SK-N-SH treated with all-trans-retinoic acid at 6 μM for 48 hours (cell line): ENCODE measurements around the gene EVI2A.

Experiments used
- ATAC-seq: fragments of 200-7000 bp; cut with Tn5 transposase; 3 replicates; pipeline ENCODE4 v1.9.1; 2020; ENCODE audit warnings: mild to moderate bottlenecking, moderate library complexity
- ARNTL ChIP-seq: fragments of 450-650 bp; formaldehyde crosslinking; IDR thresholded peaks from 2 replicates; pipeline ENCODE4 v1.5.0; 2020; ENCODE audit warnings: low read depth, mild to moderate bottlenecking, moderate library complexity, borderline replicate concordance
- BACH2 ChIP-seq: fragments of 250-450 bp; sonication (Bioruptor Pico); IDR thresholded peaks from 2 replicates; pipeline ENCODE4 v1.9.0; 2021; ENCODE audit warnings: mild to moderate bottlenecking, borderline replicate concordance
- CSDC2 ChIP-seq: fragments of 250-450 bp; sonication (Bioruptor Pico); IDR thresholded peaks from 2 replicates; pipeline ENCODE4 v1.5.0; 2020; ENCODE audit warnings: mild to moderate bottlenecking, moderate library complexity
- ESRRG ChIP-seq: fragments of 250-450 bp; sonication (Bioruptor Pico); IDR thresholded peaks from 2 replicates; pipeline ENCODE4 v1.6.1; 2021; ENCODE audit warnings: mild to moderate bottlenecking
- GLIS3 ChIP-seq: fragments of 250-450 bp; sonication (Bioruptor Pico); IDR thresholded peaks from 2 replicates; pipeline ENCODE4 v1.5.0; 2020; ENCODE audit warnings: mild to moderate bottlenecking, moderate library complexity
- OSR1 ChIP-seq: fragments of 250-450 bp; sonication (Bioruptor Pico); IDR thresholded peaks from 2 replicates; pipeline ENCODE4 v1.8.0; 2022; ENCODE audit warnings: moderate library complexity, mild to moderate bottlenecking, inconsistent platforms
- PPARA ChIP-seq: fragments of 250-450 bp; sonication (Bioruptor Pico); IDR thresholded peaks from 2 replicates; pipeline ENCODE4 v1.5.0; 2020; ENCODE audit warnings: mild to moderate bottlenecking, borderline replicate concordance
- RARB ChIP-seq: fragments of 250-450 bp; sonication (Bioruptor Pico); IDR thresholded peaks from 2 replicates; pipeline ENCODE4 v1.8.0; 2021; ENCODE audit warnings: mild to moderate bottlenecking, moderate library complexity
- SNAI2 ChIP-seq: fragments of 250-450 bp; sonication (Bioruptor Pico); IDR thresholded peaks from 2 replicates; pipeline ENCODE4 v1.5.0; 2020; ENCODE audit warnings: mild to moderate bottlenecking, moderate library complexity
- TCF4 ChIP-seq: fragments of 250-450 bp; sonication (Bioruptor Pico); IDR thresholded peaks from 2 replicates; pipeline ENCODE4 v1.8.0; 2021; ENCODE audit warnings: mild to moderate bottlenecking, moderate library complexity, borderline replicate concordance
- TOX ChIP-seq: fragments of 250-450 bp; sonication (Bioruptor Pico); IDR thresholded peaks from 2 replicates; pipeline ENCODE4 v1.8.0; 2021; ENCODE audit warnings: mild to moderate bottlenecking, moderate library complexity, borderline replicate concordance
- ZC3H10 ChIP-seq: fragments of 250-450 bp; sonication (Bioruptor Pico); IDR thresholded peaks from 2 replicates; pipeline ENCODE4 v1.5.1; 2021; ENCODE audit warnings: mild to moderate bottlenecking, moderate library complexity
- ZFP3 ChIP-seq: fragments of 250-450 bp; sonication (Bioruptor Pico); IDR thresholded peaks from 2 replicates; pipeline ENCODE4 v1.5.0; 2020; ENCODE audit warnings: mild to moderate bottlenecking, moderate library complexity
- ZFP30 ChIP-seq: fragments of 450-650 bp; formaldehyde crosslinking; IDR thresholded peaks from 2 replicates; pipeline ENCODE4 v1.5.0; 2022; ENCODE audit warnings: mild to moderate bottlenecking, moderate library complexity
- ZNF565 ChIP-seq: fragments of 450-650 bp; formaldehyde crosslinking; conservative IDR thresholded peaks from 2 replicates; pipeline ENCODE4 v1.5.0; 2020; ENCODE audit warnings: low read depth, mild to moderate bottlenecking, moderate library complexity
- ZNF70 ChIP-seq: fragments of 450-650 bp; formaldehyde crosslinking; IDR thresholded peaks from 2 replicates; pipeline ENCODE4 v1.5.0; 2020; ENCODE audit warnings: mild to moderate bottlenecking, moderate library complexity
- ZNF8 ChIP-seq: fragments of 450-650 bp; formaldehyde crosslinking; IDR thresholded peaks from 2 replicates; pipeline ENCODE4 v1.5.0; 2020; ENCODE audit warnings: mild to moderate bottlenecking, moderate library complexity
- TF ChIP-seq, protein P1 (sequence below): fragments of 250-450 bp; sonication (Bioruptor Pico); IDR thresholded peaks from 2 replicates; pipeline ENCODE4 v1.5.0; 2020; ENCODE audit warnings: mild to moderate bottlenecking, moderate library complexity
- TF ChIP-seq, protein P2 (sequence below): fragments of 250-450 bp; sonication (Bioruptor Pico); IDR thresholded peaks from 2 replicates; pipeline ENCODE4 v1.5.1; 2020; ENCODE audit warnings: low read depth, mild to moderate bottlenecking, moderate library complexity
- TF ChIP-seq, protein P3 (sequence below): fragments of 250-450 bp; sonication (Bioruptor Pico); IDR thresholded peaks from 2 replicates; pipeline ENCODE4 v1.8.0; 2021; ENCODE audit warnings: low read depth, mild to moderate bottlenecking, moderate library complexity, borderline replicate concordance
- TF ChIP-seq, protein P4 (sequence below): fragments of 250-450 bp; sonication (Bioruptor Pico); IDR thresholded peaks from 2 replicates; pipeline ENCODE4 v1.8.0; 2020; ENCODE audit warnings: mild to moderate bottlenecking, moderate library complexity, borderline replicate concordance
- TF ChIP-seq, protein P5 (sequence below): fragments of 250-450 bp; sonication (Bioruptor Pico); IDR thresholded peaks from 2 replicates; pipeline ENCODE4 v1.5.1; 2021; ENCODE audit warnings: mild to moderate bottlenecking, moderate library complexity

EVI2A gene, protein sequence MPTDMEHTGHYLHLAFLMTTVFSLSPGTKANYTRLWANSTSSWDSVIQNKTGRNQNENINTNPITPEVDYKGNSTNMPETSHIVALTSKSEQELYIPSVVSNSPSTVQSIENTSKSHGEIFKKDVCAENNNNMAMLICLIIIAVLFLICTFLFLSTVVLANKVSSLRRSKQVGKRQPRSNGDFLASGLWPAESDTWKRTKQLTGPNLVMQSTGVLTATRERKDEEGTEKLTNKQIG

DNA sequence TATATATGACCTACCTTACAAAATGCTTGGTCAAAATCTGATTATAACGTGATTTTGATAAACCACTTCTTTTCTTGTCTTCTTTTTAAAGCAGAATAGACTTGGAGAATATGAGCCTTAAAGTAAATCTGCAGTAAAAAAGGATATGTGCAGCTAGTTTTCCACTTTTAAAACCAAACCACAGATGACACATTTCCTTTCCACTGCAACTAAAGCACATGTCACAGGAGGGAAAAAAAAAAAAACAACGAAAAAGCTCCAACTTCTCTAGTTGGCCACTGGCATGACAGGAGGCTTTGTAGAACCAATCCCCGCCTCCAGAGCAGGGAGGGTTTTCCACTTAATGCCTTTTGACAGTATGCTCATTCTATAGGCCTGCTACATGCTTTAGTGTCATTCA lies at the start of gene EVI2A:
TSS of gene EVI2A (minus strand) at position 142 of the 400 bp plus-strand sequence. CDS start 2,609 bp downstream, outside the sequence.
- TF ChIP-seq, protein P1, sequence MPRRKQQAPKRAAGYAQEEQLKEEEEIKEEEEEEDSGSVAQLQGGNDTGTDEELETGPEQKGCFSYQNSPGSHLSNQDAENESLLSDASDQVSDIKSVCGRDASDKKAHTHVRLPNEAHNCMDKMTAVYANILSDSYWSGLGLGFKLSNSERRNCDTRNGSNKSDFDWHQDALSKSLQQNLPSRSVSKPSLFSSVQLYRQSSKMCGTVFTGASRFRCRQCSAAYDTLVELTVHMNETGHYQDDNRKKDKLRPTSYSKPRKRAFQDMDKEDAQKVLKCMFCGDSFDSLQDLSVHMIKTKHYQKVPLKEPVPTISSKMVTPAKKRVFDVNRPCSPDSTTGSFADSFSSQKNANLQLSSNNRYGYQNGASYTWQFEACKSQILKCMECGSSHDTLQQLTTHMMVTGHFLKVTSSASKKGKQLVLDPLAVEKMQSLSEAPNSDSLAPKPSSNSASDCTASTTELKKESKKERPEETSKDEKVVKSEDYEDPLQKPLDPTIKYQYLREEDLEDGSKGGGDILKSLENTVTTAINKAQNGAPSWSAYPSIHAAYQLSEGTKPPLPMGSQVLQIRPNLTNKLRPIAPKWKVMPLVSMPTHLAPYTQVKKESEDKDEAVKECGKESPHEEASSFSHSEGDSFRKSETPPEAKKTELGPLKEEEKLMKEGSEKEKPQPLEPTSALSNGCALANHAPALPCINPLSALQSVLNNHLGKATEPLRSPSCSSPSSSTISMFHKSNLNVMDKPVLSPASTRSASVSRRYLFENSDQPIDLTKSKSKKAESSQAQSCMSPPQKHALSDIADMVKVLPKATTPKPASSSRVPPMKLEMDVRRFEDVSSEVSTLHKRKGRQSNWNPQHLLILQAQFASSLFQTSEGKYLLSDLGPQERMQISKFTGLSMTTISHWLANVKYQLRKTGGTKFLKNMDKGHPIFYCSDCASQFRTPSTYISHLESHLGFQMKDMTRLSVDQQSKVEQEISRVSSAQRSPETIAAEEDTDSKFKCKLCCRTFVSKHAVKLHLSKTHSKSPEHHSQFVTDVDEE (CRISPR knock-in tag): no peak
- TF ChIP-seq ESRRG (CRISPR knock-in tag): no peak
- no peak for TF ChIP-seq RARB (CRISPR knock-in tag)
- TF ChIP-seq ZFP30 (CRISPR knock-in tag): no peak
- TF ChIP-seq, protein P2, sequence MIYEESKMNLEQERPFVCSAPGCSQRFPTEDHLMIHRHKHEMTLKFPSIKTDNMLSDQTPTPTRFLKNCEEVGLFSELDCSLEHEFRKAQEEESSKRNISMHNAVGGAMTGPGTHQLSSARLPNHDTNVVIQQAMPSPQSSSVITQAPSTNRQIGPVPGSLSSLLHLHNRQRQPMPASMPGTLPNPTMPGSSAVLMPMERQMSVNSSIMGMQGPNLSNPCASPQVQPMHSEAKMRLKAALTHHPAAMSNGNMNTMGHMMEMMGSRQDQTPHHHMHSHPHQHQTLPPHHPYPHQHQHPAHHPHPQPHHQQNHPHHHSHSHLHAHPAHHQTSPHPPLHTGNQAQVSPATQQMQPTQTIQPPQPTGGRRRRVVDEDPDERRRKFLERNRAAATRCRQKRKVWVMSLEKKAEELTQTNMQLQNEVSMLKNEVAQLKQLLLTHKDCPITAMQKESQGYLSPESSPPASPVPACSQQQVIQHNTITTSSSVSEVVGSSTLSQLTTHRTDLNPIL (CRISPR knock-in tag): no peak
- TF ChIP-seq ARNTL: no peak
- no peak for TF ChIP-seq PPARA (CRISPR knock-in tag)
- no peak for TF ChIP-seq GLIS3
- TF ChIP-seq, protein P3, sequence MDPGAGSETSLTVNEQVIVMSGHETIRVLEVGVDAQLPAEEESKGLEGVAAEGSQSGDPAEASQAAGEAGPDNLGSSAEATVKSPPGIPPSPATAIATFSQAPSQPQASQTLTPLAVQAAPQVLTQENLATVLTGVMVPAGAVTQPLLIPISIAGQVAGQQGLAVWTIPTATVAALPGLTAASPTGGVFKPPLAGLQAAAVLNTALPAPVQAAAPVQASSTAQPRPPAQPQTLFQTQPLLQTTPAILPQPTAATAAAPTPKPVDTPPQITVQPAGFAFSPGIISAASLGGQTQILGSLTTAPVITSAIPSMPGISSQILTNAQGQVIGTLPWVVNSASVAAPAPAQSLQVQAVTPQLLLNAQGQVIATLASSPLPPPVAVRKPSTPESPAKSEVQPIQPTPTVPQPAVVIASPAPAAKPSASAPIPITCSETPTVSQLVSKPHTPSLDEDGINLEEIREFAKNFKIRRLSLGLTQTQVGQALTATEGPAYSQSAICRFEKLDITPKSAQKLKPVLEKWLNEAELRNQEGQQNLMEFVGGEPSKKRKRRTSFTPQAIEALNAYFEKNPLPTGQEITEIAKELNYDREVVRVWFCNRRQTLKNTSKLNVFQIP (CRISPR knock-in tag): no peak
- no peak for TF ChIP-seq ZNF565 (CRISPR knock-in tag)
- no peak for TF ChIP-seq CSDC2 (CRISPR knock-in tag)
- TF ChIP-seq TCF4 (CRISPR knock-in tag): no peak
- TF ChIP-seq BACH2: no peak
- TF ChIP-seq ZNF8: no peak
- peak; percentile 85 for ATAC-seq

DNA sequence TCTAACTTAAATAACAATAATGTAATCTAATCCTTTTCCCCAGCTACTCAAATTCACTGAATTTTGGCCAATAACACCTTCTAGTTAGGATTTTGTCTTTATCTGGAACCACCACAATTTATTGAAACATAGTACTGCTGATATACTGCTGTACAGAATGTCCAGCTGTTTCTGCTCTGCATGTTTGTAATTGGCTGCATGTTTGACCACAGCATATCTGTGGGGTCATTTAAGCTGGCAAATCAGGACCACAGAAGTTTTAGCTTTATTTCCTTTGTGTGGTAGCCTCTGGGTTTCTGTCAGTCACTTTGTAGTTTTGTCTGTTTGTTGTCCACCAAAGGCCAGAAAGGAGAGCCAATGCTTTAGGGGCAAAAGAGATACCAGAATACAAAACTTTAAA lies 47.8 kb upstream of the EVI2A start:
- TF ChIP-seq, protein P4, sequence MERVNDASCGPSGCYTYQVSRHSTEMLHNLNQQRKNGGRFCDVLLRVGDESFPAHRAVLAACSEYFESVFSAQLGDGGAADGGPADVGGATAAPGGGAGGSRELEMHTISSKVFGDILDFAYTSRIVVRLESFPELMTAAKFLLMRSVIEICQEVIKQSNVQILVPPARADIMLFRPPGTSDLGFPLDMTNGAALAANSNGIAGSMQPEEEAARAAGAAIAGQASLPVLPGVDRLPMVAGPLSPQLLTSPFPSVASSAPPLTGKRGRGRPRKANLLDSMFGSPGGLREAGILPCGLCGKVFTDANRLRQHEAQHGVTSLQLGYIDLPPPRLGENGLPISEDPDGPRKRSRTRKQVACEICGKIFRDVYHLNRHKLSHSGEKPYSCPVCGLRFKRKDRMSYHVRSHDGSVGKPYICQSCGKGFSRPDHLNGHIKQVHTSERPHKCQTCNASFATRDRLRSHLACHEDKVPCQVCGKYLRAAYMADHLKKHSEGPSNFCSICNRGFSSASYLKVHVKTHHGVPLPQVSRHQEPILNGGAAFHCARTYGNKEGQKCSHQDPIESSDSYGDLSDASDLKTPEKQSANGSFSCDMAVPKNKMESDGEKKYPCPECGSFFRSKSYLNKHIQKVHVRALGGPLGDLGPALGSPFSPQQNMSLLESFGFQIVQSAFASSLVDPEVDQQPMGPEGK: no peak

DNA sequence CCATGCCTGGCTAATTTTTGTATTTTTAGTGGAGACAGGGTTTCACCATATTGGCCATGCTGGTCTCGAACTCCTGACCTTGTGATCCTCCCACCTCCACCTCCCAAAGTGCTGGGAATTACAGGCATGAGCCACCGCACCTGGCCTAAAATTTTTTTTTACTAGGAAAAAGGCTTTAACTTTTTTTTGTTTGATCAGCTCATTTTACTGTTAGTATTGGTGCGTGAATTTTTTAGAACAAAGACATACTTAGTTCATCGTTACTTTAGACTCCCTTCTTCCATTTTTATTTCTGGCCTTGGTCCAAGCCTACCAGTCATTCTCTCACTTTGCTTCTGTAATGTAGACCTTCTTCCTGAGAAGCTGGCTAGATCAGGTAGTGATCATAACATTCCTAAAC lies 44.7 kb upstream of the EVI2A start:
- no peak for ATAC-seq
- TF ChIP-seq BACH2: no peak
- TF ChIP-seq, protein P1 (CRISPR knock-in tag): no peak
- TF ChIP-seq ZFP3 (CRISPR knock-in tag): no peak
- TF ChIP-seq ZNF70 (CRISPR knock-in tag): no peak
- no peak for TF ChIP-seq ZFP30 (CRISPR knock-in tag)
- TF ChIP-seq RARB (CRISPR knock-in tag): no peak
- no peak for TF ChIP-seq ESRRG (CRISPR knock-in tag)
- TF ChIP-seq, all 23 proteins: peak for 0

More for the DNA sequence above, 47.8 kb upstream of the EVI2A start:
- no peak for ATAC-seq

DNA sequence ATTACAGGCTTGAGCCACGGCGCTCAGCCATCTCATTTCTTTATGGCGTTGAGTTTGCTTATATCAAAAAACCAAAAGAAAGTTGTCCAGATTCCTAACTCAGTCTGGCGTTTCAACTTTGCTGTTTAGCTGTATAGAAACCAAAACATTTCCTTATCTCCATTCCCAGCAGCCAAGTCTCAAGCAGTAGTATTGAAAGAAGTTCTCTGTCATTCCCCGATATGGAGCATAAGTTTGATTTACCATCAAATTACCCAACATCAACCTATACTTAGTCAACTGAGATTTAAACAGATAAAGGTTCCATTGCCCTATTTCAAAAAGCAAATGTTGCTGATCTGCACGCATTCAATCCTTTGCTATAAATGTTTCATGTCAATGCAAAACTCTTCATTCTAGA lies 42.6 kb upstream of the EVI2A start:
- ATAC-seq: no peak
- TF ChIP-seq TOX (CRISPR knock-in tag) (no peak), ZFP3 (CRISPR knock-in tag) (no peak), ZC3H10 (no peak), ZNF70 (CRISPR knock-in tag) (no peak), RARB (CRISPR knock-in tag) (no peak), OSR1 (CRISPR knock-in tag) (no peak), ZNF565 (CRISPR knock-in tag) (no peak), SNAI2 (no peak), BACH2 (no peak), ESRRG (CRISPR knock-in tag) (no peak), ARNTL (no peak)
- TF ChIP-seq, protein P5, sequence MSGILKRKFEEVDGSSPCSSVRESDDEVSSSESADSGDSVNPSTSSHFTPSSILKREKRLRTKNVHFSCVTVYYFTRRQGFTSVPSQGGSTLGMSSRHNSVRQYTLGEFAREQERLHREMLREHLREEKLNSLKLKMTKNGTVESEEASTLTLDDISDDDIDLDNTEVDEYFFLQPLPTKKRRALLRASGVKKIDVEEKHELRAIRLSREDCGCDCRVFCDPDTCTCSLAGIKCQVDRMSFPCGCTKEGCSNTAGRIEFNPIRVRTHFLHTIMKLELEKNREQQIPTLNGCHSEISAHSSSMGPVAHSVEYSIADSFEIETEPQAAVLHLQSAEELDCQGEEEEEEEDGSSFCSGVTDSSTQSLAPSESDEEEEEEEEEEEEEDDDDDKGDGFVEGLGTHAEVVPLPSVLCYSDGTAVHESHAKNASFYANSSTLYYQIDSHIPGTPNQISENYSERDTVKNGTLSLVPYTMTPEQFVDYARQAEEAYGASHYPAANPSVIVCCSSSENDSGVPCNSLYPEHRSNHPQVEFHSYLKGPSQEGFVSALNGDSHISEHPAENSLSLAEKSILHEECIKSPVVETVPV: no peak
- TF ChIP-seq, protein P3 (CRISPR knock-in tag): no peak
